Measurements from ENCODE around the gene ADPRH.
"Not testable (repeated sequence)": the region's sequence is repeated elsewhere in the genome, so short reads cannot be mapped to it uniquely, and the experiment has no call there.

Gene ADPRH

DNA sequence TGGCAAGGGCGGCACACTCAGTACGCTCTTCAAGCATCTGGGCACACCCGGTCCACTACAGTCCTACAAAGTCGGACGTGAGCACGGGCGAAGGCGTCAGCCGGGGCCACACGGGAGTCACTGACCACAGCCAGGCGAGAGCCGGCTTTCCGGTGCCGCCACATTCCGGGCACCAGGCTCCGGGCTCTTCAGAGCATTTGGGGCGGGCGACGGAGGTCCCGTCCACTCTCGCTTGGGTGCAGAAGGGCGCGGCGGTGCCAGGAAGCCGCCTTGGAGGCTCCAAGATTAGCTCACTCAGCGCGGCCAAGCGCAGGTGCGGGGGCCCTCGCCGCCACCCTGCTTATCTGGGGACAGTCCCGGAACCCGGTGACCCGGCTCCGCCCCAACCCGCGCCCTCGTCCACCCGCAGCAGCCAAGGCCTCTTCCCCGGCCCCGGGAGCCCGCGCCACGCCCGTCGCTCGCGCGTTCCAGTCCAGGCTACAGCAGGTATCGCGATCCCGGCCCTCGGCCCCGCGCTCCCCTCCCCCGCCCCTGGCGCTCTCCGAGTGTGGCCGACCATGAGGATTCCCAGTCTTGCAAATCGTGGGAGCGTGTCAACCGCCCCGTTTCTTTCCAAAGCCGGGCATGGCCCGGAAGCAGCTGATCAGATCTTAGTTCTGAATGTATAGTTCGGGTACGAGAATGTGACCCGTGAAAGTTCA is at the start of gene ADPRH:
ADPRH (plus strand) TSS at position 127 of the 701 bp plus-strand sequence. CDS start 2,678 bp downstream, outside the sequence.
- DNase-seq: peak; percentile 71

DNA sequence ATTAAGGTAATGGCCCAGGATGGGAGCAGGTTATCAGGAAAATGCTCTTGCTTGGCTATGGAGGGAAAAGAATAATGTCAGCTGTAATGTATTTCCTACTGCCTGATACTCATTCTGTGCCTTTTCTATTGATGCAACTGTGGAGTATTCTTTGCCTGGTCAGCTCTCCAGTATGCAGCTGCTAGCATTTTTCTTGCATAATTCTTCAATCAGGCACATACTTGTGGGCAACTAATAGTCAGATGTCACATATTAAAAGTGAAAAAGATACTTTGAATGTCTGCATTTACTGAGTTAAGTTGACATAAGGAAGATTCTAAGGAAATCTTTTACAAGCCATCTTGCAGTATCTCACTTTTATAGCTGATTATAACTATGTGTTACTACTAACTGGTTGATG is 49.4 kb upstream of the ADPRH start:
- no peak for DNase-seq

DNA sequence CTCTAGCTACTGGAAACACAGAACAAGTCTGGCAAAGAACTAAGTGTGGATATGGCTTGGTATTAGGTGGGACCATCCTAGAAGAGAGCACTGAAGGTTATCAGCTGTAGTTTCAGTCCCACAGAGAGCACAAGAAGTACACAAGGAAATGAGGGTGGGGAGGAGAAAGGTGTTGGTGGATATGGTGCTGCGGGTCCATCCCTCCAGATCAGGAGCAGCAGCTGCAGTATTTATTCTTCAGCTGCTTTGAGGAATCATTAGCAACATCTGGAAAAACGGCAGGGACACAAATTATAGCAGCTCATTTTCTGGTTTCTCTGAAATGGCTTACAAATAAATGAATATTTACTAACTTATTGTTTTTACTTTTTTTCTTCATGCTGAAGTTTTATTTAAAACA is 48.8 kb upstream of the ADPRH start:
- no peak for DNase-seq

DNA sequence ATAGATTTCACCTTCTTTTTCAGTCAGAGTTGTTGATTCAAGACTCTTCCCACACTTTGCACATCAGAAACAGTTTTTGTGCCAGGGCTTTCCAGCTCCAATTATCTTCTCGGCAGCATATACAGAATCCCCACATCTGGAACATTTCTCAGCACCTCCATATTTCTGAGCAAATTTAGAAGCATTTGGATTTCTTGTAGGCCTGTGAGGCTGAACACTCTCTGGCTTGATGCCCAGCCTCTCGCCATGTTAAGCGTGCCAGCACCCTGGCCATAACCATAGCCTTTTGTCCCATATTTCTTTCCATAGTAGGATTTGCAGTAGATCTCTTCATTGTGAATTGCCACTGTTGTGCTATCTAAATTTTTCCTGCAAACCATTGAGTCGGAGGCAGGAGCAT is 48.1 kb upstream of the ADPRH start:
- no peak for DNase-seq

DNA sequence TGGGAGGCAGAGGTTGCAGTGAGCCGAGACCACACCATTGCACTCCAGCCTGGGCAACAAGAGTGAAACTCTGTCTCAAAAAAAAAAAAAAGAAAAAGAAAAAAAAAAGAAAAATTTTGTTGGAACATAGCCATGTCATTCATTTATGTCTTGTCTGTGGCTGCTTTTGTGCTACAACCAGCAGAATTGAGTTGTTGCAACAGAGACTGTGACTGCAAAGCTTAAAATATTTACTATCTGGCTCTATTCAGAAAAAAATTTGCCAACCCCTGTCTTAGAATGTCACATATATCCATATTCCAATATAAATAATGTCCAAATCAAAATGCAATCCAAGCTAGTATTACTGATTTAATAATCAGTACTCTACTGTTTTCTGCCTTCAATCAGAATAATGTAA is 45.0 kb upstream of the ADPRH start:
- no peak for DNase-seq

DNA sequence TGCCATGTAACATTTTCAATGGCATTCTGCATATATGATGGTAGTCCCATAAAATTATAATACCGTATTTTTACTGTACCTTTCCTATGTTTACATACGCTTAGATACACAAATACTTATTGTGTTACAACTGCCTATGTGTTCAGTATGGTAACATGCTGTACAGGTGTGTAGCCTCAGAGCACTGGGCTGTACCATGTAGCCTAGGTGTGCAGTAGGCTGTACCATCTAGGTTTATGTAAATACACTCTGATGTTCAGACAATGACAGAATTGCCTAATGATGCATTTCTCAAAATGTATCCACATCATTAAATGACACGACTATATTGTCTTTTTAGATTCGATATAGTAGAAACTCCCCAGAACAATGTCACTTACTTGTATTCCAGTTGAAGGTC is 42.5 kb upstream of the ADPRH start:
- DNase-seq: no peak

DNA sequence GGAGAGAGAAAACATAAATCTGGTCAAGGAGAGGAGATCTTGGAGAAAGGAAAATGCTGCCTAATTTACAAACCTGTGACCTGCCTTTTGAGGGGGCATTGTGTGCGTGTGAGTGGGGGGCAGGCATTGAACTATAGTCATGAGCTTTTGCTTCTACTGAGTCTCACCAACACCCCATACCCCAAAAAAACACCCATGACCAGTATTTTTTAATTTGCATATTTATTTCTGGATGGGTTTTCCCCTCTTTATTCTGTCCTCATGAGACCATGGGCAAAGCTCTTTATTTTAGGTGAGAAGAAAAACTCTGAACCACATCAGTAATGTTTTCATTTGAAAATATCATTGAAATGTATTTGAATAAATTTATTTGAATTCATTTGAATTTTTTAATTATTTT is 40.5 kb upstream of the ADPRH start:
- no peak for DNase-seq

DNA sequence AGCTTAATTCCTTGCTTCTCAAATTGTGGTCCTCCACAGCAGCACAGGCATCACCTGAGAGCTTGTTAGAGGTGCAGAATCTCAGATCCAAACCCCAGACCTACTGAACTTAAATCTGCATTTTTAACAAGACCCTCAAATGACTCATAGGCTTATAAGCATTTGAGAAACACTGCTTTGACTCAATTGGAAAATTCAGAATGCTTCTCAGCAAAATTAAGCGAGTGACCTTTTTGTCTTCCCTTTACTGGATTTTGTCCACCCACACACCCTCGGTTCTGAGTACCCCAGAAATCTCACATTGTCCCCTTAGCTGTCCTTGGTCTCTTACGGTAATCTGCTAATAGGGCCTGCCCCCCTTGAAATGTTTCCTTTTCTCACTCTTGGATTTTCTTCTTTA is 37.7 kb upstream of the ADPRH start:
- no peak for DNase-seq

DNA sequence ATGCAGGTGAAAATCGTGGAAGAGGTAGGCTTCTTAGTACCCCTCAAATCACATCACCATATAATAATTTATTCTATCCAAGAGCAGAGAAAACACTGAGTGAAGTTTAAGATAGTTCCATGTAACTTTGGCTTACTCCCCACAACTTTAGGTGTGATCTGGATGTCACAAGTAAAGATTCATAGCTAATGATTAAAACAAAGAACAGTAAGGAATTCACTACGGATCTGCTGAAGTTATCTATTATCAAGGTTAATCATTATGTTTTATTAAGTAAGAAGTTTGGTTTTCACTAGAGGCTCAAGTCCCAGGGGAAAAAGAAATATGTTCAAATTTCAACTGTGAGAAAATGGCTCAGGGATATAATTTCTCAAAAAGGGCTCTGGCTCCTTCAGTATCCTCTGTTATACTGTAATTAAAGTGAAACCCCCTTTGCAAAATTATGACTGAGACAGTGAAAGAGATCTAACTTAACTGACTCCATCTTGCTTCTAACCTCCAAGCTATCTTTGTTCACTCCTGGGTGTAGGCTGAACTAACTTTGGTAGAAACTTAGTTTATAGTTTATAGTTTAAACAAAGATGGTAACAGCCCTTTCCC is 37.0 kb upstream of the ADPRH start:
- no peak for DNase-seq

DNA sequence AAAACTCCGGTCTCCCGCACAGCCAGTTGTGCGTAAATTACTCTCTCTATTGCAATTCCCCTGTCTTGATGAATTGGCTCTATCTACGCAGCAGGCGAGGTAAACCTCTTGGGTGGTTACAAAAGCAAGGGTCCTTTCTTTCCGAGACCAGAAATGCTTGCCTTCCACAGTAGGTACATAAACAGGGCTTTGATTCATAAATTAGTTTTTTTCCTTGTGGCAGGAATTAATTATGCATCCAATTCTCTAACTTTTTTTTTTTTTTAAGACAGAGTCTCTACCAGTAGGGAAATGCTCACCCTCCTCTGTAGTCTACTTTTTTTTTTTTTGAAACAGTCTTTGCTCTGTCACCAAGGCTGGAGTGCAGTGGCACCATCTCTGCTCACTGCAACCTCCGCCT is 36.1 kb upstream of the ADPRH start:
- DNase-seq: no peak

DNA sequence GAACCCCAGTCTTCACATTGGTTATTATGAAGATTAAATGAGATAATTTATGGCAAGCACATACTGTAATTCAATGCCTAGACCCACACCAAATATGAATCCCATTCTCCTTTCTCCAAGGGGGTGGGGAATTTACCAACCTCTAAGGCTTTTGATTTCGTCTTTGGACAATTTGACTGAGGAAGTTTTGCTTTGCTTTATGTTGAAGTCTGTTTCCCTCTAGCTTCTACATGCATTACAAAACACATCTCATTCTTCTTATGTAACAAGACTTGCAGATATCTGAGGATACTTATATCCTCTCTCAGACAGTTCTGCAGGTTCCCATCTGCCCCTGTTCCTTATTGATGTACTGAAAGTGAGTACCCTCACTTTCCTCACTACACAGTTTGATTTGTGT is 32.1 kb upstream of the ADPRH start:
- no peak for DNase-seq

DNA sequence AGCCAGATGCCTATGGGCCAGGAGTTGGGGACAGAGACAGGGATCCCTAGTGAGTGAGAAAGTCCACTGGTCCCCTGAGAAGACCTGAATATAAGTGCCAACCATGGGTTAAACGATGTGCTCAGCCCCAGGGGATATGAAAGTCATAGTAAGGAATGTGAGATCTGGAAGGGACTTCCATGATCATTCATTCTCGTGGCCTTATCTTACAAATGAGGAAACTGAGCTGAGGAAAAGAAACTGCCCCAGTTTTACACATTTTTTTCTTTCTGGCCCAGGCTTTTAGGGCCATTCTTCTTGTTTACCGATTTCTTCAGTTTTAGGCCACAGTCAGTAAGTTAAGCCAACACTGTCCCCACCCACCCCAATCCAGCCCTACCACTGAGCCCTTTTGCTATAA is 31.0 kb upstream of the ADPRH start:
- DNase-seq: no peak

DNA sequence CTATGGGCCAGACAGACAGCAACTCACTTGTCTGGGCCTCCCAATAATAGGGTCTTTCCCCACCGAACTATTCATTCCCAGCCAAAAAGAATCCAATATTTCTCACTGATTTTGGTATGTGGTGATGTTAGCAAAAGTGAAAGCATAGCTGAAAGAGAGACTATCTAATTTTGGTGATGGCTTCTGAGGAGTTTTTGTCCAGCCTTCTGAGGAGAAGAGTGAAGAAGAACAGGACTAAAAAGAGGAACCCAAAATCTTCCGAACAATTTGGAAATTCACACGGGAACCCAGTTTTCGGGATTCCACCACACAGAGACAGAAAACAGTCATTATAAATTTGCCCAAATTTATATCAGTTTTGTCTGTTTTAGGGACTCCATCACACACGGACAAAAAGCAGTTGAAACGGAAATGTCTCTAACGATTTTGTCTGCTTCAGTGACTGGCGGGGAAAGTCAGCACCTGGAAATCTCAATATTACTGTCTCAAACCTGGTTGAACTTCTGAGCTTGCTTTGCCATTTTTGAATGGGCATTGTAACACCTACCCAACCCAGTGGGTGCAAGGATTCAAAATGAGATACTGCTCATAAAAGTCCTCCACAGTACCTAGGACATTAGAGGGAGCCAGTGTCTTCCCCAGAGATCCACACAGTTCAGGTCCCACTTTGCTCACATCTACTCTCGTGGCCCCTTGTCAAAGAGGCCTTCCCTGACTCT is 28.9 kb upstream of the ADPRH start:
- DNase-seq: no peak

DNA sequence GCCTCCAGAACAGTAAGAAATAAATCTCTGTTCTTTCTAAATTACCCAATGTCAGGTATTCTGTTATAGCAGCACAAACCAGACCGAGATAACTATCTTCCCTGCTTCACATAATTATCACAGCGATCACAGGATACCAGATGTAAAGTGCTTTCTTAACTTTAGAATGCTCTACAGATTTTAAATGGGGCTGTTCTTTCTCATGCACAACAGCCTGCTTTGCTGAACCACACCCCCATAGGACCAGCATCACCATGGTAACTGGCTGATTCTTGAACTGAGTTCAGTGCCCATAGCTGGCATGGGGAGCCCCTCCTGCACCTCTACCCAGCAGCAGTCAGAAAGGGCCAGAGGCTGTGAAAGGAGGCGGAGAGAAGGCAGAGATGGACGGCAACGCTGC is 27.7 kb upstream of the ADPRH start:
- DNase-seq: no peak

DNA sequence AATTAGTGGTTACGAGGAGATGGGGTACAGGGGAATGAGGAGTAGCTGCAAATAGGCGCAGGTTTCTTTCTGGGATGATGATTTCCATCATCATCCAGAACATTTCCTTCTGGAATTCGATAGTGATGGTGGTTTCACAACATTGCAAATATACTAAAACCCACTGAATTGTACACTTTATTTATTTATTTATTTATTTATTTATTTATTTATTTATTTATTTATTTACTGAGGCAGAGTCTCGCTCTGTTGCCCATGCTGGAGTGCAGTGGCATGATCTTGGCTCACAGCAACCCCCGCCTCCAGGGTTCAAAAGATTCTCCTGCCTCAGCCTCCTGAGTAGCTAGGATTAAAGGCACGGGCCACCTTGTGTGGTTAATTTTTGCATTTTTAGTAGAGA is 26.4 kb upstream of the ADPRH start:
- DNase-seq: not testable (repeated sequence)

DNA sequence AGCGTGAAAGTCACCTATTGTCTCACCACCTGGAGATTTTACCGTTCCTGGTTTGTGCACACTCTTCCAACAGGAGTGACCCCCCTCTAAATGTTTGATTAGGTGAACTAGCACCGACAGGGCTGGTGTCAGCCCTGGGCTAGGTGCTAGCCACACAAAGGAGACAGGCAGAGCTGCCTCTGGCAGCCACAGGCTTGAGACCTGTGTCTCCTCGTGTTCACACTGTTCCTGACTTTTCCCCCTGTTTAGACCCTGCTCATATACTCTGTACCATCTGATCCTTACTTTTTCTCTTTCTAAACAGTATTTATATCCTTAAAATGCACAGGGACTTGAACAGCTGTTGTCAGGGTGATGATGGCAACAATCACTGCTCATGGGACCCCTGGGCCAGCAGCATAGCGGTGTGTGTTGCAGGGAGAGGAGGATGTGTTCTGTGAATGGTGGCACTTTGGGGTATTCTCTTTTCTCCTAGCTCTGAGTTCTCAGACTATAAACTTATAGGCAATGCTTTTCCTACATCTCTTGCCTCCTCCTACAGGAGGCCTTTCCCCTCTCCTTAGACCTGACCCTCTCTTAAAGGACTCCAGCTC is 25.4 kb upstream of the ADPRH start:
- no peak for DNase-seq

DNA sequence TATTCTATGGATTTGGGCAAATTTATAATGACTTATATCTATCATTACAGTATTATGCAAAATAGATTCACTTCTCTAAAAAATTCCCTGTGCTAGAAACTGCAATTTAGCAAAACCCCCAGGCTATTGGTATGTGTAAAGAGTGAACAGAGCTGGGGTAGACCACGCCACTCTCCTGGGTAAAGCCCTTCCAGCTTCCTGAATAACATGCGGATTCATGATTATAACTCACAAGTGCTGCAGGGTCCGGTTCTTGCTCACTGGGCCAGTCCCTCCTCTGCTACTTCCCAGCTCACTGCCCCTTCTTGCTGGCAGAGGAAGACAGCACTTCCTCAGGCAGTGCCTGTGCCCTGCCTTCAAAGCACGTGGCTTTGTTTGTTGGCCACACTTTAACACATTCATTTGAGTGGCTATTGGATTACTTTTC is 24.0 kb upstream of the ADPRH start:
- no peak for DNase-seq

DNA sequence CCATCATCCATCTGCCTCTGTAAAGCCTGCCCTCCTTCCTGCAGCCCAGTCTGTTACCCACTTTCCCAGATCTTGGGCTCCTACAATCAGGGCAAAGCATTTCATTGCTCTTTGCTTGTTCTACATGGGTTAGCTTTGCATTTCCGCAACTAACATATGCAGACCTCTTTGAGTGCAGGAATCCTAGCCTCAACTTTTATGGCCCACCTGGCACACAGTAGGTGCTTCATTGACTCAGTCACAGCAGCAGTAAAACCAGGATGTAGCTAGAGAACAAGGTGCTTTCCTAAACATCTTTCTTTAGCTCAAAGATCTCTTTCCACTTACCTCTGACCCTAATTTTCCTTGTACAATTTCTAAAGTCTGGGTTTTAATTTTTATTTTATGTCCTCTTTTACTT is 23.4 kb upstream of the ADPRH start:
- no peak for DNase-seq

DNA sequence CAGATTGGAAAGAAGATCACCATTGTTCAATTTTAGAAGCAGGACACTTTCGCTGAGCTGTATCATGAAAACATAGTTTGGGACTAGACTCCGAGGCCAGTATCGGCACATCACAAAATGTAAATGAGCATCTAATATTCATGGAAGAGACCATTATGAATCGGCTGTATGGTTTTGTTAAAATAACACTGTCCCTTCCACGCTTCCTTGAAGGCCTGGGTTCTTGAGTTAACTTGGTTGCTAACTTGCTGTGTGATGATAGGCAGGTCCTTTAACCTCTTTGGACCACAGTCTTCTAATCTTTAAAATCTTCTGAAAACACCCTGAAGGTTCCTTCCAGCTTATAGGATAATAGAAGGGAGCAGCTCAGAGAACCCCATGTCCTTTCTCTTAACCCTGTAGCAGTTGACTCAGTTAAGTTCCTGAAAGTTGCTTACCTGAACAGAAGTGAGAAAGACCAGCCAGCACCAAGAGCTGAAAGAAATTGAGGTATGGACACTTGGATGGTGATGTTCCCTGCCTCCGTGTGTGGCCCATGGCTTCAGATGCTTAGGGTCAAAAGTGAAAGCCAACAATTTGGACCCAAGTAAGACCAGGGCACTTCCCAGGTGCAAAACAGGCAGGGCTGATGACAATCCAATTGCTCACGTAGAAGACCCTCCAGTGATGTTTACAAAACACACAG is 22.0 kb upstream of the ADPRH start:
- DNase-seq: no peak

DNA sequence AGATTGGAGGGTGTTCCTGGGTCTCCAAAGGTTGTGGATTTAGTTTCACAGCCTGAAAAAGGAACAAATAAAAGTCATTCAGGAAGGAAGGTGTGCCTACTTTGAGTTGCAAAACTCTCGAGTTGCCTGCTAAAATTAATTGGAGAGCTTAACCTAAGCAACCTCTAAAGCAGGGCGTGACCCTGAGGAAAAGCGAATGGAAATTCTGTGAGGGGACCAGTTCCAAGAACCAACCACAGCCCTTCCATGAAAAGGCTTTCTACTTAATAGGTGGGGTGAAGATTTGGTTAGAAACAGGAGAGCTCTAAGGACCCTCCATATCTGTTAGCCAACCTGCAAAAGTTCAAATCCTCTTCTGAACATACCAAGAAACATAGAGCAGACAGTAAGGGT is 21.4 kb upstream of the ADPRH start:
- no peak for DNase-seq

DNA sequence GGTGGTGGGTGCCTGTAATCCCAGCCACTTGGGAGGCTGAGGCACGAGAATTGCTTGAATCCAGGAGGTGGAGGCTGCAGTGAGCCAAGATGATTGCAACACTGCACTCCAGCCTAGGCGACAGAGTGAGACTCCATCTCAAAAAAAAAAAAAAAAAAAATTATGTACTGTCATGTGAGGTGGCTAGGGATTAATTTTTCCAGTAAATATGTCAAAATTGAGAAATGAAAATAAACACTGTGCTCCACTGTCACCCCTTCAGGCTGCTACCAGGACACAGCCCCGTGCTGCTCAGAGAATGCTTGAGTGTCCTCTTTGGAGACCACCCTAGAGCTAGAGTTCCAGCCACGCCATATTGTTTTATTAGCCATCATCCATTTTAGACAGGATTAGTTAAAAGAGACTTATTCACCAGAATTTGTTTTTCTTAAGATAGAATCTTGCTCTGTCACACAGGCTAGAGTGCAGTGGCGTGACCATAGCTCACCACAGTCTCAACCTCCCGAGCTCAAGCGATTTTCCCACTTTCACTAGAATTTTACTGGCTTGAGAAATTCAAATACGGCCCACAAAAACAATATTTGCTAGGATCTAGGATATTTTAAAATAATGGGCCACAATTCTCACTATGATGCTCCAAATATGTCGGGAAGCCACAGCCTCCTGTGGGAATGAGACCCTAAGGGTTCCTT is 20.5 kb upstream of the ADPRH start:
- DNase-seq: no peak

DNA sequence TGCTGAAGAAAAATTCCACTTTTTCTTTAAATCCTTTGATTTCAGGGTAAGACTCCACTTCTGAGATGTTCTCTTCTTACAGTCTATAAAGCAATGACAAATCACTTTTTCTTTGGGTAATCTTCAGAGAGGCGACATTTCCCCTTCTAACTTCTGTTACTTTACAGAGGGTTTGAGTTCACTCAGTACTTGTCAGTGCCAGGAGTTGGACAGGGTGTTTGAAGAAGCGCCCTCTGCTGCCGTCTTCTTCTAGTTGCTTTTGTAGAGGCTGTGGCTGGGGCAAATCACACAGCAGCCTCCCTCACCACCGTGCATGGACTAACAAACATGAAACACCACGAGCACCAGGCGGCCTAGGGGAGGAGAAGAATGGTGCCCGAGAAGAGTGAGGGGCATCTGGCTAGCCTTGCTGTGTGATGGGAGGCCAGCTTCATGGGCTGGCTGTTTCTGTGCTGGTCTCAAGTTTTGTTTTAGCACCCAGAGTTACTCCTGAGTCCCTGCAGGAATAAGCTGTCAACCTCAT is 19.8 kb upstream of the ADPRH start, which contains the start of gene CD80:
CD80 (minus strand) TSS at position 174 of the 523 bp plus-strand sequence. CDS start 1,886 bp downstream, outside the sequence.
- DNase-seq: no peak

All from NCI-H2227 treated with DMSO at 0.1 percent for 48 hours (cell line).